B cell (primary cell): ENCODE data around the gene CCL4L2. TPM values are rescaled to one million over a fixed set of nuclear protein-coding genes. Genes with fewer than 3 reads are reported as not detected.
"Not testable (repeated sequence)": the region's sequence is repeated elsewhere in the genome, so short reads cannot be mapped to it uniquely, and the experiment has no call there.

Experiments used
- ATAC-seq: fragments of 200-7000 bp; cut with Tn5 transposase; one replicate; pipeline ENCODE4 v1.10.0; 2021; ENCODE audit warnings: low read depth, mild to moderate bottlenecking, moderate number of reproducible peaks, moderate library complexity
- CTCF ChIA-PET: fragments of 350-600 bp; sonication (Branson Sonifier 250); formaldehyde crosslinking; loops from one replicate; lab custom pipeline; 2021; ENCODE audit warnings: antibody characterized with exemption, inconsistent platforms; lab: Charles Lee
- POLR2A ChIA-PET: fragments of 350-600 bp; sonication (Branson Sonifier 250); formaldehyde crosslinking; loops from one replicate; lab custom pipeline; 2021; ENCODE audit warnings: antibody characterized with exemption; lab: Charles Lee
- DNase-seq: peaks from one replicate; pipeline ENCODE4 v3.0.0; 2013
- H2AFZ ChIP-seq: 2 replicates; pipeline ENCODE4 v1.6.1; 2012; ENCODE audit warnings: mild to moderate bottlenecking, low read depth, low read length; ENCODE audit not compliant: insufficient read depth, poor library complexity, severe bottlenecking
- H3K27ac ChIP-seq, 2 donors: 1 replicate in 1 of 2; 2 replicates in 1 of 2; pipeline ENCODE4 v1.5.1; 2012 to 2013; ENCODE audit warnings: low read length in 2 of 2, mild to moderate bottlenecking in 2 of 2, moderate library complexity in 1 of 2
- H3K27me3 ChIP-seq, 4 experiments: fragments of 200-600 bp in 1 of 4; sonication (generic) in 1 of 4; replicated peaks in 1 of 4; 1 replicate in 2 of 4; 2 replicates in 2 of 4; pipeline versions ENCODE4 v1.6.1 to v1.7.0; 2013 to 2016; ENCODE audit warnings: low read length in 3 of 4, mild to moderate bottlenecking in 2 of 4, mixed read lengths in 1 of 4, moderate library complexity in 1 of 4; ENCODE audit not compliant: insufficient read depth in 4 of 4, control insufficient read depth in 3 of 4; ENCODE audit errors: control extremely low read depth in 1 of 4
- H3K36me3 ChIP-seq, 2 experiments: replicated peaks in 1 of 2; 1 replicate in 1 of 2; 2 replicates in 1 of 2; pipeline versions ENCODE4 v1.6.1 to v1.7.1; 2013; ENCODE audit warnings: low read length in 1 of 2; ENCODE audit not compliant: insufficient read depth in 2 of 2, control insufficient read depth in 1 of 2; ENCODE audit errors: control extremely low read depth in 1 of 2, extremely low read depth in 1 of 2
- H3K4me1 ChIP-seq, 2 donors: fragments of 200-600 bp in 1 of 2; sonication (generic) in 1 of 2; 1 replicate in 1 of 2; 2 replicates in 1 of 2; pipeline versions ENCODE4 v1.5.1 to v1.6.1; 2013 to 2017; ENCODE audit warnings: low read length in 2 of 2; ENCODE audit not compliant: control insufficient read depth in 2 of 2, insufficient read depth in 2 of 2
- H3K4me2 ChIP-seq: replicated peaks from 2 replicates; pipeline ENCODE3; 2012; ENCODE audit warnings: mild to moderate bottlenecking, low read depth, low read length; ENCODE audit not compliant: poor library complexity, severe bottlenecking
- H3K4me3 ChIP-seq, 5 experiments: fragments of 200-600 bp in 1 of 5; sonication (generic) in 1 of 5; 1 replicate in 3 of 5; 2 replicates in 2 of 5; pipeline versions ENCODE4 v1.5.1 to v1.7.0; 2011 to 2016; ENCODE audit warnings: low read length in 4 of 5, mild to moderate bottlenecking in 4 of 5, low read depth in 2 of 5, control low read depth in 1 of 5, moderate library complexity in 1 of 5; ENCODE audit not compliant: insufficient read depth in 1 of 5; ENCODE audit errors: control extremely low read depth in 1 of 5, extremely low read depth in 1 of 5
- H3K79me2 ChIP-seq: fragments of 200-600 bp; sonication (generic); one replicate; pipeline ENCODE4 v1.6.0; 2016; ENCODE audit warnings: low read length; ENCODE audit not compliant: control insufficient read depth, insufficient read depth
- H3K9ac ChIP-seq: fragments of 200-600 bp; sonication (generic); 2 replicates; pipeline ENCODE4 v1.6.1; 2017; ENCODE audit warnings: mild to moderate bottlenecking, low read length, moderate library complexity
- H3K9me3 ChIP-seq, 3 donors: one replicate each; pipeline versions ENCODE4 v1.6.1 to v1.7.1; 2013; ENCODE audit warnings: low read length in 2 of 3; ENCODE audit not compliant: control insufficient read depth in 2 of 3, insufficient read depth in 1 of 3; ENCODE audit errors: control extremely low read depth in 1 of 3
- H4K20me1 ChIP-seq: 2 replicates; pipeline ENCODE4 v1.6.0; 2012; ENCODE audit warnings: mild to moderate bottlenecking, low read length; ENCODE audit not compliant: insufficient read depth, control insufficient read depth, poor library complexity, severe bottlenecking
- H3K27ac Mint-ChIP-seq: one replicate; pipeline ENCODE4 v1.8.0; 2021; ENCODE audit warnings: mixed read lengths
- H3K27me3 Mint-ChIP-seq: one replicate; pipeline ENCODE4 v1.8.0; 2021; ENCODE audit warnings: mixed read lengths
- H3K4me1 Mint-ChIP-seq: one replicate; pipeline ENCODE4 v1.8.0; 2021; ENCODE audit warnings: mixed read lengths
- H3K4me3 Mint-ChIP-seq: one replicate; pipeline ENCODE4 v1.8.0; 2021; ENCODE audit warnings: mixed read lengths
- H3K9me3 Mint-ChIP-seq: one replicate; pipeline ENCODE4 v1.8.0; 2022; ENCODE audit warnings: mixed read lengths; ENCODE audit not compliant: insufficient read depth
- EZH2 ChIP-seq: IDR thresholded peaks from 2 replicates; pipeline ENCODE4 v1.6.1; 2012; ENCODE audit warnings: borderline replicate concordance, low read depth, mild to moderate bottlenecking, moderate library complexity, low read length; ENCODE audit not compliant: insufficient read depth, poor library complexity, severe bottlenecking
- WGBS: methylation state at CpG from one replicate; pipeline ENCODE4 v1.1.5; 2013; ENCODE audit warnings: missing lambda C conversion rate; ENCODE audit not compliant: insufficient coverage; 5-methylcytosine and 5-hydroxymethylcytosine counted together
- intact Hi-C: fragments of 100-400 bp; cut with micrococcal nuclease; formaldehyde crosslinking; loops from one replicate; pipeline ENCODE4 v1.10.0; 2022
- polyA plus RNA-seq: library from polyadenylated mRNA; depleted of rRNA; stranded (reverse); fragments of >200 nt; gene quantifications from 2 replicates; pipeline ENCODE4 v1.2.3, GENCODE V29; 2012
- total RNA-seq, 2 donors: library from RNA; stranded (reverse); fragments of 120-200 nt in 1 of 2; gene quantifications; 1 replicate in 1 of 2; 2 replicates in 1 of 2; pipeline versions ENCODE4 v1.2.3 to v1.2.4, GENCODE V29; 2013 to 2022
- TF ChIP-seq, protein P1 (sequence below): fragments of 200-600 bp; IDR thresholded peaks from one replicate; pipeline ENCODE4 v1.8.0; 2022; ENCODE audit warnings: antibody characterized with exemption, mild to moderate bottlenecking

CCL4L2 gene
- total and polyA plus RNA-seq, 2 donors (not counting 1 experiment from before 2014, with no cell fraction given), result 0.42 to 1.2 TPM

- WGBS, result 0% methylated on average over 1 of the region's 7 CpGs
- intact Hi-C loops, result no loop called here
- H3K4me3 Mint-ChIP-seq, result peak overlapping the region; percentile 61
- H2AFZ ChIP-seq, result no peak overlapping the region
- no peaks in the 10 kb centered on the region for H3K27me3 Mint-ChIP-seq
- H3K4me3 ChIP-seq, result no peak overlapping the region
- H3K4me1 ChIP-seq, result peaks cover 21 to 25% of the 10 kb centered on the region in 2 donors
- H3K27ac ChIP-seq, result no peak overlapping the region
- ATAC-seq (peak; percentile 66), DNase-seq (peak; percentile 57)
- TF ChIP-seq, protein P1, sequence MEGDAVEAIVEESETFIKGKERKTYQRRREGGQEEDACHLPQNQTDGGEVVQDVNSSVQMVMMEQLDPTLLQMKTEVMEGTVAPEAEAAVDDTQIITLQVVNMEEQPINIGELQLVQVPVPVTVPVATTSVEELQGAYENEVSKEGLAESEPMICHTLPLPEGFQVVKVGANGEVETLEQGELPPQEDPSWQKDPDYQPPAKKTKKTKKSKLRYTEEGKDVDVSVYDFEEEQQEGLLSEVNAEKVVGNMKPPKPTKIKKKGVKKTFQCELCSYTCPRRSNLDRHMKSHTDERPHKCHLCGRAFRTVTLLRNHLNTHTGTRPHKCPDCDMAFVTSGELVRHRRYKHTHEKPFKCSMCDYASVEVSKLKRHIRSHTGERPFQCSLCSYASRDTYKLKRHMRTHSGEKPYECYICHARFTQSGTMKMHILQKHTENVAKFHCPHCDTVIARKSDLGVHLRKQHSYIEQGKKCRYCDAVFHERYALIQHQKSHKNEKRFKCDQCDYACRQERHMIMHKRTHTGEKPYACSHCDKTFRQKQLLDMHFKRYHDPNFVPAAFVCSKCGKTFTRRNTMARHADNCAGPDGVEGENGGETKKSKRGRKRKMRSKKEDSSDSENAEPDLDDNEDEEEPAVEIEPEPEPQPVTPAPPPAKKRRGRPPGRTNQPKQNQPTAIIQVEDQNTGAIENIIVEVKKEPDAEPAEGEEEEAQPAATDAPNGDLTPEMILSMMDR, result no peak
- no peak for TF ChIP-seq EZH2
- no peaks in the 10 kb centered on the region for H3K9me3 Mint-ChIP-seq
- peak overlapping the region; percentile 53 for H3K27ac Mint-ChIP-seq
- H3K36me3 ChIP-seq, result no peaks in the 10 kb centered on the region
- ChIA-PET POLR2A (no interaction called here), CTCF (no interaction called here)
- H3K27me3 ChIP-seq, result peaks cover 0 to 40% (median 4%) of the 10 kb centered on the region in 4 experiments
- H3K9ac ChIP-seq, result no peak overlapping the region
- no peaks in the 10 kb centered on the region for H4K20me1 ChIP-seq
- H3K4me2 ChIP-seq, result peak overlapping the region; percentile 30
- no peaks in the 10 kb centered on the region for H3K79me2 ChIP-seq
- peaks cover 12% of the 10 kb centered on the region for H3K4me1 Mint-ChIP-seq
- H3K9me3 ChIP-seq, result no peaks in the 10 kb centered on the region
Observed at GRCh38 chr17:36188891-36189306, 22.0 kb upstream of the CCL4L2 start.

DNA sequence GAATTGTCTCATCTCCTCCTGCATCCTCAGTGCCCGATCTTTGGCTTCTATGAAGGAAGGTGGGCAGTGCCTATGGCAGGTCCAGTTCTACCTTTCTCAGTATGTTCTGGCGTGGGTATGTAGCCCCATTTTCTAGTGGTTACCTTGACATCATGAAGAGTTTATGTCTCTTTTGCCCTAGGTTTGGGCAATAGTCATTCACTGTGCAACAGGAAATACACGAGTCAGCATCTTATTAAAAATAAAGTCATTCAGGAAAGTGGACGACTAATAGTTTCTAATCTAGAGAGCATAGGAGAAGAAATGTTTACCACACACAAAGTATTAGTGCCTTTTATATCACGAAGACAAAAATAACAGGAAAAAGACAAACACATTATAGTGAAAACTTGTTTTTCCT lies 20.9 kb upstream of the CCL4L2 start:
- H3K4me3 Mint-ChIP-seq, H3K36me3 ChIP-seq, H3K27ac Mint-ChIP-seq, H3K27ac ChIP-seq, POLR2A ChIA-PET, H3K4me2 ChIP-seq, H2AFZ ChIP-seq, intact Hi-C loops, ATAC-seq, CTCF ChIA-PET, H3K4me3 ChIP-seq, H4K20me1 ChIP-seq, H3K79me2 ChIP-seq, DNase-seq, H3K9me3 ChIP-seq, H3K9me3 Mint-ChIP-seq, H3K9ac ChIP-seq, H3K27me3 Mint-ChIP-seq: not testable (repeated sequence)
- WGBS, result no CpG with 5 or more reads among the region's 5 CpGs
- H3K4me1 Mint-ChIP-seq, result peaks cover 12% of the 10 kb centered on the region
- Histone ChIP-seq H3K27me3 (peaks cover 0 to 37% (median 3%) of the 10 kb centered on the region in 4 experiments), H3K4me1 (peaks cover 19 to 25% of the 10 kb centered on the region in 2 donors)

DNA sequence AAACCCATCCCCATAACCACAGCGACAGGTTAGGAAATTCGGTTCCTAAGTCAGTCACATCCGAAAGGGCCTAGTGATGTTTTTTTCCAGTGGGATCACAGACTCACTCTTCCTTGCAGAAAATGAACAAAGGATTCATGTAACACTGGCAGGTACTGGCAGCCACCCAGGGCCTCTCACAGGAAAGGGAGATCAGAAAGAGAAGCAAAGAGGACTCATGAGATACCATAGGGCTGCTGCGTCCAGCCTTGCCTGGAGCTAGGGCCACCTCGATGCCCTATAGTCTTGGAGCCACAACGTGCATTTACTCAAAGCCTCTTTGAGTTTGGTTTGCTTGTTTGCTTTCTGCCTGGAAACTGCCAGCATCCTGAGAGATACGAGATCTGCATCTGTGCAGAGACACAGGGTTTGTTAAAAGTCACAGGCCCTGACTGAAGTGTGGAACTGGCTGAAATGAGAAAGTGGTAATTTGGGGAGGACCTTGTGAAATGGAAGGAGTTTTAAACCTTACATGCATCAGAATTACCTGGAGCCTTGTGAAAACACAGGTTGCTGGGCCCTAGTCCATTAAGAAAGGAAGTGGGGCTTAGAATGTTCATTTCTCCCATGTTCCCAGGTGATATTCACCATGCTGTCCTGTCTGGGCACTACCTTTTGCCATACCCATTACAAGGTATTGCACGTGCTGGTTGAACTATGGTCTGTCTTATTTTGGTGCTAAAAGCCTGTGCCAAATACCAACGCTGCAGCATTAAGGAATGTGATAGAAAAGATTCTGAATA lies 20.1 kb upstream of the CCL4L2 start:
- H3K9me3 Mint-ChIP-seq, H3K4me2 ChIP-seq, H4K20me1 ChIP-seq, ATAC-seq, H3K9ac ChIP-seq, POLR2A ChIA-PET, H2AFZ ChIP-seq, H3K4me3 ChIP-seq, CTCF ChIA-PET, H3K79me2 ChIP-seq, H3K27ac Mint-ChIP-seq, H3K9me3 ChIP-seq, intact Hi-C loops, H3K36me3 ChIP-seq, H3K27ac ChIP-seq, DNase-seq, H3K27me3 Mint-ChIP-seq, H3K4me3 Mint-ChIP-seq: not testable (repeated sequence)
- peaks cover 12% of the 10 kb centered on the region for H3K4me1 Mint-ChIP-seq
- no CpG with 5 or more reads among the region's 9 CpGs for WGBS
- Histone ChIP-seq H3K4me1 (peaks cover 19 to 31% of the 10 kb centered on the region in 2 donors), H3K27me3 (peaks cover 0 to 34% (median 0%) of the 10 kb centered on the region in 4 experiments)
